ENCODE data around the gene FNDC3B.

FNDC3B gene

GRCh38 chr3:172106989-172107388 lies 67.6 kb downstream of the FNDC3B start:
- H3K27ac ChIP-seq = peak overlapping the region in 1 of 2 donors; percentile 19
- DNase-seq (ENCODE audit: low spot score) = no peak
- no peak for TF ChIP-seq CTCF (IDR thresholded peaks at IDR 0.05)
- no peak overlapping the region for H3K4me3 ChIP-seq

- Histone ChIP-seq H3K27ac (no peak overlapping the region), H3K4me3 (no peak overlapping the region)
- no peak for TF ChIP-seq CTCF (IDR thresholded peaks at IDR 0.05)
- no peak for DNase-seq (ENCODE audit: low spot score)
Observed at GRCh38 chr3:172107403-172107802, 68.0 kb downstream of the FNDC3B start.

GRCh38 chr3:172110127-172110779 lies 70.9 kb downstream of the FNDC3B start:
- TF ChIP-seq CTCF (IDR thresholded peaks at IDR 0.05) = no peak
- DNase-seq (ENCODE audit: low spot score) = no peak
- no peak overlapping the region for H3K27ac ChIP-seq
- no peak overlapping the region for H3K4me3 ChIP-seq

GRCh38 chr3:172111163-172111562 lies 71.8 kb downstream of the FNDC3B start:
- TF ChIP-seq CTCF (IDR thresholded peaks at IDR 0.05) = no peak
- H3K4me3 ChIP-seq = no peak overlapping the region
- no peak for DNase-seq (ENCODE audit: low spot score)
- H3K27ac ChIP-seq = no peak overlapping the region

- no peak for DNase-seq (ENCODE audit: low spot score)
- TF ChIP-seq CTCF (IDR thresholded peaks at IDR 0.05) = no peak
- Histone ChIP-seq H3K4me3 (no peak overlapping the region), H3K27ac (no peak overlapping the region)
Observed at GRCh38 chr3:172112078-172112733, 72.8 kb downstream of the FNDC3B start.

- DNase-seq (ENCODE audit: low spot score) = no peak
- Histone ChIP-seq H3K4me3 (no peak overlapping the region), H3K27ac (no peak overlapping the region)
- TF ChIP-seq CTCF (IDR thresholded peaks at IDR 0.05) = no peak
Observed at GRCh38 chr3:172112734-172113120, 73.3 kb downstream of the FNDC3B start.

- Histone ChIP-seq H3K4me3 (no peak overlapping the region), H3K27ac (no peak overlapping the region)
- no peak for DNase-seq (ENCODE audit: low spot score)
- TF ChIP-seq CTCF (IDR thresholded peaks at IDR 0.05) = no peak
Observed at GRCh38 chr3:172113710-172114109, 74.3 kb downstream of the FNDC3B start.

Data from coronary artery (tissue), 2 donors.